Chondrocyte (in vitro differentiated cells): Measurements from ENCODE around the gene MACROD2. TPM values are rescaled to one million over a fixed set of nuclear protein-coding genes. Genes with fewer than 3 reads are reported as not detected.

Source experiments
- DNase-seq: peaks from one replicate; pipeline ENCODE4 v3.0.0; 2021; ENCODE audit warnings: mixed read lengths, low spot score
- H3K27ac Mint-ChIP-seq: one replicate; pipeline ENCODE4 v1.8.0; 2021; ENCODE audit warnings: mild to moderate bottlenecking, moderate library complexity, mixed read lengths; ENCODE audit not compliant: unreplicated experiment
- H3K27me3 Mint-ChIP-seq: 2 replicates; pipeline ENCODE4 v1.8.0; 2021; ENCODE audit warnings: low read depth, mixed read lengths
- H3K36me3 Mint-ChIP-seq: 2 replicates; pipeline ENCODE4 v1.8.0; 2021; ENCODE audit warnings: low read depth, mixed read lengths
- H3K4me1 Mint-ChIP-seq: 2 replicates; pipeline ENCODE4 v1.8.0; 2021; ENCODE audit warnings: low read depth, mild to moderate bottlenecking, mixed read lengths
- H3K4me3 Mint-ChIP-seq: one replicate; pipeline ENCODE4 v1.8.0; 2021; ENCODE audit warnings: mild to moderate bottlenecking, moderate library complexity, mixed read lengths; ENCODE audit not compliant: unreplicated experiment
- H3K9me3 Mint-ChIP-seq: 2 replicates; pipeline ENCODE4 v1.8.0; 2021; ENCODE audit warnings: low read depth, mixed read lengths
- CTCF ChIP-seq: fragments of 200-600 bp; sonication (generic); IDR thresholded peaks from 2 replicates; pipeline ENCODE4 v1.5.0; 2021; ENCODE audit warnings: antibody characterized with exemption, mild to moderate bottlenecking, moderate library complexity
- total RNA-seq: library from RNA; stranded (reverse); gene quantifications from 3 replicates; pipeline ENCODE4 v1.2.1, GENCODE V29; 2021

The MACROD2 gene
- total RNA-seq, 1 donor from 2014 or later = 3.2 TPM

GRCh38 chr20:14815340-14815739 lies 820.0 kb downstream of the MACROD2 start:
- H3K36me3 Mint-ChIP-seq = peaks cover under 1% of the 10 kb centered on the region
- no peak overlapping the region for H3K4me3 Mint-ChIP-seq
- DNase-seq = no peak
- H3K4me1 Mint-ChIP-seq = no peaks in the 10 kb centered on the region
- TF ChIP-seq CTCF = no peak
- peaks cover 10% of the 10 kb centered on the region for H3K9me3 Mint-ChIP-seq
- H3K27ac Mint-ChIP-seq = no peak overlapping the region
- H3K27me3 Mint-ChIP-seq = no peaks in the 10 kb centered on the region

- no peak for TF ChIP-seq CTCF
- H3K36me3 Mint-ChIP-seq = no peaks in the 10 kb centered on the region
Measured at GRCh38 chr20:14816471-14816870, 821.2 kb downstream of the MACROD2 start.

GRCh38 chr20:14817101-14817500 lies 821.8 kb downstream of the MACROD2 start:
- H3K4me3 Mint-ChIP-seq = no peak overlapping the region
- no peaks in the 10 kb centered on the region for H3K27me3 Mint-ChIP-seq
- no peak for TF ChIP-seq CTCF
- H3K27ac Mint-ChIP-seq = no peak overlapping the region
- DNase-seq = no peak
- H3K4me1 Mint-ChIP-seq = peaks cover 12% of the 10 kb centered on the region
- peaks cover 2% of the 10 kb centered on the region for H3K9me3 Mint-ChIP-seq
- H3K36me3 Mint-ChIP-seq = no peaks in the 10 kb centered on the region

More at GRCh38 chr20:14816471-14816870, 821.2 kb downstream of the MACROD2 start:
- Mint-ChIP-seq H3K27me3 (no peaks in the 10 kb centered on the region), H3K9me3 (peaks cover 5% of the 10 kb centered on the region), H3K4me1 (peaks cover 11% of the 10 kb centered on the region), H3K4me3 (no peak overlapping the region), H3K27ac (no peak overlapping the region)
- DNase-seq = no peak

- no peak for TF ChIP-seq CTCF
- H3K9me3 Mint-ChIP-seq = no peaks in the 10 kb centered on the region
- H3K4me3 Mint-ChIP-seq = no peak overlapping the region
- no peaks in the 10 kb centered on the region for H3K36me3 Mint-ChIP-seq
- DNase-seq = no peak
- H3K27ac Mint-ChIP-seq = no peak overlapping the region
- no peaks in the 10 kb centered on the region for H3K27me3 Mint-ChIP-seq
- H3K4me1 Mint-ChIP-seq = peaks cover 12% of the 10 kb centered on the region
Measured at GRCh38 chr20:14820771-14821170, 825.5 kb downstream of the MACROD2 start.

- Mint-ChIP-seq H3K9me3 (no peaks in the 10 kb centered on the region), H3K27me3 (no peaks in the 10 kb centered on the region), H3K4me3 (no peak overlapping the region), H3K27ac (no peak overlapping the region), H3K4me1 (peaks cover 12% of the 10 kb centered on the region), H3K36me3 (no peaks in the 10 kb centered on the region)
- TF ChIP-seq CTCF = no peak
- no peak for DNase-seq
Measured at GRCh38 chr20:14821251-14821650, 825.9 kb downstream of the MACROD2 start.
